H1 (cell line): ENCODE measurements around the gene C5AR1. TPM values are rescaled to one million over a fixed set of nuclear protein-coding genes. Genes with fewer than 3 reads are reported as not detected.

Experiments
- CTCF ChIA-PET: fragments of 300-600 bp; sonication (Branson Sonifier 250); formaldehyde crosslinking; loops from one replicate; lab custom pipeline; 2021; ENCODE audit not compliant: partially characterized antibody; lab: Charles Lee
- POLR2A ChIA-PET: fragments of 300-600 bp; sonication (Branson Sonifier 250); formaldehyde crosslinking; loops from one replicate; lab custom pipeline; 2021; ENCODE audit warnings: inconsistent platforms; ENCODE audit not compliant: partially characterized antibody; lab: Charles Lee
- DNase-seq, 2 experiments: peaks; one replicate each; pipeline versions ENCODE4 v3.0.0 to v3.0.0-alpha.2; 2010 to 2022; ENCODE audit warnings: low spot score in 2 of 2, low read depth in 1 of 2, mixed read lengths in 1 of 2
- FAIRE-seq: peaks from 2 replicates; lab custom pipeline; 2011; peaks lifted over from hg19 to GRCh38; lab: Jason Lieb, UNC
- H2AFZ ChIP-seq: 2 replicates; pipeline ENCODE4 v1.8.1; 2012; ENCODE audit warnings: low read length, inconsistent platforms
- H2AK5ac ChIP-seq: 2 replicates; pipeline ENCODE4 v1.6.1; 2013; ENCODE audit warnings: low read depth, low read length
- H2BK120ac ChIP-seq: replicated peaks from 2 replicates; pipeline ENCODE3; 2013; ENCODE audit warnings: low read depth, low read length, inconsistent platforms
- H2BK12ac ChIP-seq: 2 replicates; pipeline ENCODE4 v1.6.1; 2013; ENCODE audit warnings: low read depth, low read length
- H2BK15ac ChIP-seq: 2 replicates; pipeline ENCODE4 v1.6.1; 2013; ENCODE audit warnings: low read length
- H2BK20ac ChIP-seq: 2 replicates; pipeline ENCODE4 v1.6.1; 2013; ENCODE audit warnings: low read length
- H2BK5ac ChIP-seq: 2 replicates; pipeline ENCODE4 v1.6.1; 2013; ENCODE audit warnings: low read depth, low read length
- H3K14ac ChIP-seq: 2 replicates; pipeline ENCODE4 v1.6.1; 2013; ENCODE audit warnings: inconsistent platforms; ENCODE audit not compliant: insufficient read length
- H3K18ac ChIP-seq: 2 replicates; pipeline ENCODE4 v1.6.1; 2013; ENCODE audit warnings: low read length; ENCODE audit errors: extremely low read depth
- H3K23ac ChIP-seq: 2 replicates; pipeline ENCODE4 v1.6.1; 2013; ENCODE audit warnings: inconsistent platforms; ENCODE audit not compliant: insufficient read length
- H3K23me2 ChIP-seq: 2 replicates; pipeline ENCODE4 v1.6.1; 2013; ENCODE audit warnings: low read depth, low read length
- H3K27ac ChIP-seq: 2 replicates; pipeline ENCODE4 v1.6.1; 2011; ENCODE audit warnings: low read depth, low read length, inconsistent platforms
- H3K27me3 ChIP-seq, 4 experiments: replicated peaks in 1 of 4; 1 replicate in 1 of 4; 2 replicates in 3 of 4; pipeline versions ENCODE4 v1.6.1 to v1.8.1; 2011 to 2013; ENCODE audit warnings: low read length in 3 of 4, mild to moderate bottlenecking in 3 of 4, inconsistent platforms in 2 of 4, mixed read lengths in 2 of 4, moderate library complexity in 1 of 4; ENCODE audit not compliant: control insufficient read depth in 3 of 4, insufficient read depth in 3 of 4; ENCODE audit errors: extremely low read depth in 1 of 4
- H3K36me3 ChIP-seq, 4 experiments: 2 replicates each; pipeline versions ENCODE4 v1.6.1 to v1.8.1; 2011 to 2013; ENCODE audit warnings: mild to moderate bottlenecking in 4 of 4, low read length in 3 of 4, moderate library complexity in 2 of 4, control low read depth in 1 of 4, inconsistent platforms in 1 of 4; ENCODE audit not compliant: insufficient read depth in 4 of 4, control insufficient read depth in 2 of 4
- H3K4ac ChIP-seq: replicated peaks from 2 replicates; pipeline ENCODE3; 2013; ENCODE audit warnings: low read length, low read depth, mixed read lengths, inconsistent platforms; ENCODE audit not compliant: insufficient read length
- H3K4me1 ChIP-seq, 4 experiments: replicated peaks in 1 of 4; 1 replicate in 1 of 4; 2 replicates in 3 of 4; pipeline versions ENCODE4 v1.6.1 to v1.8.1; 2011 to 2013; ENCODE audit warnings: low read length in 3 of 4, inconsistent platforms in 2 of 4, mixed read lengths in 1 of 4; ENCODE audit not compliant: insufficient read depth in 4 of 4, control insufficient read depth in 3 of 4
- H3K4me2 ChIP-seq, 2 experiments: 2 replicates each; pipeline versions ENCODE4 v1.6.1 to v1.8.1; 2011 to 2013; ENCODE audit warnings: low read depth in 2 of 2, low read length in 2 of 2, control low read depth in 1 of 2, inconsistent platforms in 1 of 2, mild to moderate bottlenecking in 1 of 2; ENCODE audit not compliant: insufficient read depth in 1 of 2
- H3K4me3 ChIP-seq, 4 experiments: fragments of 200-600, 300-600 bp in 1 of 4; sonication (generic), shearing (Covaris generic), sonication (Bioruptor Twin) in 1 of 4; 2 replicates each; pipeline versions ENCODE4 v1.5.1 to v1.8.1; 2011 to 2016; ENCODE audit warnings: low read length in 4 of 4, low read depth in 3 of 4, control low read depth in 2 of 4, inconsistent platforms in 2 of 4, mild to moderate bottlenecking in 2 of 4, mixed read lengths in 1 of 4, moderate library complexity in 1 of 4; ENCODE audit not compliant: insufficient read depth in 2 of 4; ENCODE audit errors: extremely low read depth in 1 of 4
- H3K56ac ChIP-seq: replicated peaks from 2 replicates; pipeline ENCODE3; 2013; ENCODE audit warnings: low read depth, mild to moderate bottlenecking, mixed read lengths, low read length, inconsistent platforms; ENCODE audit not compliant: insufficient read length
- H3K79me1 ChIP-seq: 2 replicates; pipeline ENCODE4 v1.6.1; 2013; ENCODE audit warnings: low read depth, low read length, control low read depth
- H3K79me2 ChIP-seq, 2 experiments: 2 replicates each; pipeline versions ENCODE4 v1.6.1 to v1.8.1; 2012 to 2013; ENCODE audit warnings: low read length in 2 of 2, mild to moderate bottlenecking in 2 of 2, inconsistent platforms in 1 of 2; ENCODE audit not compliant: insufficient read depth in 2 of 2, control insufficient read depth in 1 of 2
- H3K9ac ChIP-seq, 4 experiments: replicated peaks in 1 of 4; 1 replicate in 1 of 4; 2 replicates in 3 of 4; pipeline versions ENCODE4 v1.6.1 to v1.8.1; 2011 to 2013; ENCODE audit warnings: low read depth in 3 of 4, low read length in 3 of 4, control low read depth in 2 of 4, mild to moderate bottlenecking in 2 of 4, moderate library complexity in 2 of 4, inconsistent platforms in 1 of 4; ENCODE audit errors: extremely low read depth in 1 of 4
- H3K9me3 ChIP-seq, 2 experiments: 2 replicates each; pipeline versions ENCODE4 v1.6.1 to v1.8.1; 2012 to 2013; ENCODE audit warnings: mild to moderate bottlenecking in 2 of 2, moderate library complexity in 2 of 2, control low read depth in 1 of 2, inconsistent platforms in 1 of 2, low read depth in 1 of 2, low read length in 1 of 2, mixed read lengths in 1 of 2; ENCODE audit not compliant: insufficient read depth in 2 of 2
- H4K20me1 ChIP-seq, 2 experiments: replicated peaks in 1 of 2; 2 replicates each; pipeline versions ENCODE3 to v1.8.1; 2011 to 2013; ENCODE audit warnings: inconsistent platforms in 2 of 2, low read length in 2 of 2, mild to moderate bottlenecking in 1 of 2; ENCODE audit not compliant: insufficient read depth in 2 of 2, control insufficient read depth in 1 of 2
- H4K5ac ChIP-seq: 2 replicates; pipeline ENCODE4 v1.6.1; 2013; ENCODE audit warnings: low read length, low read depth, mixed read lengths, inconsistent platforms; ENCODE audit not compliant: insufficient read length
- H4K8ac ChIP-seq: 2 replicates; pipeline ENCODE4 v1.8.0; 2013; ENCODE audit warnings: mild to moderate bottlenecking, moderate library complexity, low read length, inconsistent platforms; ENCODE audit not compliant: insufficient read depth; ENCODE audit errors: extremely low read depth
- H4K91ac ChIP-seq: replicated peaks from 2 replicates; pipeline ENCODE3; 2013; ENCODE audit warnings: low read length, mixed read lengths, inconsistent platforms; ENCODE audit not compliant: insufficient read length
- FOSL1 ChIP-seq: IDR thresholded peaks from 2 replicates; pipeline ENCODE4 v1.6.1; 2011; ENCODE audit warnings: mild to moderate bottlenecking, low read depth, low read length, moderate library complexity; ENCODE audit not compliant: insufficient read depth
- RAD21 ChIP-seq, 2 experiments: IDR thresholded peaks in 1 of 2; conservative IDR thresholded peaks in 1 of 2; 2 replicates each; pipeline ENCODE4 v1.6.1; 2011; ENCODE audit warnings: low read depth in 2 of 2, low read length in 2 of 2, improper control_type of control experiment in 1 of 2, inconsistent platforms in 1 of 2, mild to moderate bottlenecking in 1 of 2, moderate library complexity in 1 of 2
- TBP ChIP-seq: IDR thresholded peaks from 2 replicates; pipeline ENCODE4 v1.6.1; 2011; ENCODE audit warnings: low read depth, low read length, improper control_type of control experiment
- WGBS, 2 experiments: shearing (Covaris generic) in 1 of 2; methylation state at CpG; one replicate each; pipeline versions ENCODE4 v1.1.6 to v1.1.7; 2013 to 2015; ENCODE audit warnings: low lambda C conversion rate in 2 of 2, mixed read lengths in 2 of 2, inconsistent platforms in 1 of 2, low coverage in 1 of 2, missing lambda C conversion rate in 1 of 2; ENCODE audit not compliant: insufficient replicate concordance in 2 of 2, insufficient coverage in 1 of 2, insufficient read length in 1 of 2; ENCODE audit errors: extremely low coverage in 1 of 2, missing lambda C conversion rate in 1 of 2; 5-methylcytosine and 5-hydroxymethylcytosine counted together
- polyA plus RNA-seq, 7 experiments: library from polyadenylated mRNA; depleted of rRNA in 3 of 7; stranded (reverse) in 5 of 7; unstranded in 2 of 7; fragments of >200 nt in 5 of 7; fragments of 200-250 nt in 2 of 7; gene quantifications; 1 replicate in 5 of 7; 2 replicates in 1 of 7; 4 replicates in 1 of 7; pipeline versions ENCODE4 v1.2.1 to v1.2.3, GENCODE V29; 2011 to 2013; ENCODE audit warnings: missing spikeins in 2 of 7, mixed read lengths in 2 of 7
- total RNA-seq: library from RNA; stranded (reverse); fragmentation: NEBNext Ultra II Directional; extraction: Animal tissue kit (Norgen Biotek cat#: 25700); gene quantifications from 2 replicates; pipeline ENCODE4 v1.2.1, GENCODE V29; 2021
- TF ChIP-seq, protein P1 (sequence below), 3 experiments: IDR thresholded peaks; 1 replicate in 2 of 3; 2 replicates in 1 of 3; pipeline versions ENCODE4 v1.5.1 to v1.6.1; 2011; ENCODE audit warnings: low read length in 3 of 3, mild to moderate bottlenecking in 3 of 3, inconsistent platforms in 2 of 3, low read depth in 1 of 3, moderate library complexity in 1 of 3; ENCODE audit not compliant: insufficient read depth in 1 of 3; ENCODE audit errors: control extremely low read depth in 1 of 3

C5AR1 gene
- total and polyA plus RNA-seq, 2 of the 8 experiments (the other 6 are each of a cell fraction or from before 2014, with no cell fraction given): 0.20 TPM; not detected in 1

DNA sequence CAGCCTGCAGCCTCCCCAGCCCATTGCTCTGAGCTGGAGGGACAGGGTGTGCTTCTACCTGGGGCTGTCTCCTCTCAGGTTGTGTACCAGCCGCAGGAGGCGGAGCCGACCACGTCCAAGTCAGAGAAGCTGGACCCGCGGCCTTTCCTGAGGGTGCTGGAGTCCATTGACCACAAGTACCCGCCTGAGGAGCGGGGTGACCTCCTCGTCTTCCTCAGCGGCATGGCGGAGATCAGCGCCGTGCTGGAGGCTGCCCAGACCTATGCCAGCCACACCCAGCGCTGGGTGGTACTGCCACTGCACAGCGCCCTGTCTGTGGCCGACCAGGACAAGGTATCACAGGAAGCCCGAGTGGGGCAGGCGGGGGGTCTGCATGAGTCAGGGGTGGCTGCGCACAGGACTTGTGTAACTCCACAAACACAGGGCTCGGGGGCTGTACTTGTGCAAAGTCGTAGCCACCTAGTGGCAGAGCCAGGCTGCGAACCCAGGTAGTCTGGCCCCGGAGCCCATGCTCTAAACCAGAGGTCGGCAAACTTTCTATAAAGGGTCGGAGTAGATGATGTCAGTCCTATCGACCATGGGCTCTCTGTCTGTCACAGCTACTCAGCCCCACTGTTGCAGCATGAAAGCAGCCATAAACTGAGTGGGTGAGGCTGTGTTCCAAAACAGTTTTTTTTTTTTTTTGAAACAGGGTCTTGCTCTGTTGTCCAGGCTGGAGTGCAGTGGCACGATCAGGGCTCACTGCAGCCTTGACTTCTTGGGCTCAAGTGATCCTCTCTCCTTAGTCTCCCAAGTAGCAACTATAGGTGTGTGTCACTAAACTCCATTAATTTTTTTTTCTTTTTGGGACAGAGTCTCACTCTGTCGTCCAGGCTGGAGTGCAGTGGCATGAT, 48.4 kb downstream of the C5AR1 start:
- no peak overlapping the region for H2BK15ac ChIP-seq
- FAIRE-seq: no peak

More for the DNA sequence above, 48.4 kb downstream of the C5AR1 start:
- ChIA-PET POLR2A (interaction anchor here (0.7 to 3.2 kb wide), 6 partner anchors 9 to 32 kb away, joined by 3 to 12 read pairs (median 4); partner anchors contain the start of gene DHX34), CTCF (interaction anchor here (0.6 to 3.0 kb wide), 18 partner anchors 8 to 80 kb away, joined by 3 to 11 read pairs (median 4); partner anchors contain the start of gene DHX34)
- DNase-seq: peak in 1 of 2 experiments; percentile 73
- no peaks in the 10 kb centered on the region for H3K23me2 ChIP-seq
- H3K4ac ChIP-seq: no peak overlapping the region
- 96% methylated on average over 28 of the region's 28 CpGs; no CpG with 5 or more reads in 1 of the 2 experiments for WGBS, 2 experiments
- H4K5ac ChIP-seq: no peak overlapping the region
- no peak overlapping the region for H3K18ac ChIP-seq
- no peak overlapping the region for H2AFZ ChIP-seq
- peak overlapping the region; percentile 25; the same call in 1 of the 2 replicates for H4K8ac ChIP-seq
- peaks cover 56 to 92% (median 78%) of the 10 kb centered on the region in 4 experiments for H3K36me3 ChIP-seq
- H3K79me1 ChIP-seq: peaks cover 9% of the 10 kb centered on the region
- H3K23ac ChIP-seq: no peak overlapping the region
- no peak overlapping the region for H2BK20ac ChIP-seq
- no peak overlapping the region for H3K56ac ChIP-seq
- H2BK12ac ChIP-seq: no peak overlapping the region
- H3K4me1 ChIP-seq: no peaks in the 10 kb centered on the region
- H2AK5ac ChIP-seq: no peak overlapping the region
- no peak overlapping the region for H3K9ac ChIP-seq
- no peak overlapping the region for H4K91ac ChIP-seq
- TF ChIP-seq RAD21 (IDR thresholded peaks at IDR 0.05 in 1 of 2, conservative IDR thresholded peaks at IDR 0.05 in 1 of 2; ENCODE audit: low read depth in 2 of 2, low read length in 2 of 2): peak; percentile 29 to 46; a peak in 2 of 4 replicates
- no peak for TF ChIP-seq TBP
- no peak for TF ChIP-seq FOSL1
- TF ChIP-seq, protein P1, sequence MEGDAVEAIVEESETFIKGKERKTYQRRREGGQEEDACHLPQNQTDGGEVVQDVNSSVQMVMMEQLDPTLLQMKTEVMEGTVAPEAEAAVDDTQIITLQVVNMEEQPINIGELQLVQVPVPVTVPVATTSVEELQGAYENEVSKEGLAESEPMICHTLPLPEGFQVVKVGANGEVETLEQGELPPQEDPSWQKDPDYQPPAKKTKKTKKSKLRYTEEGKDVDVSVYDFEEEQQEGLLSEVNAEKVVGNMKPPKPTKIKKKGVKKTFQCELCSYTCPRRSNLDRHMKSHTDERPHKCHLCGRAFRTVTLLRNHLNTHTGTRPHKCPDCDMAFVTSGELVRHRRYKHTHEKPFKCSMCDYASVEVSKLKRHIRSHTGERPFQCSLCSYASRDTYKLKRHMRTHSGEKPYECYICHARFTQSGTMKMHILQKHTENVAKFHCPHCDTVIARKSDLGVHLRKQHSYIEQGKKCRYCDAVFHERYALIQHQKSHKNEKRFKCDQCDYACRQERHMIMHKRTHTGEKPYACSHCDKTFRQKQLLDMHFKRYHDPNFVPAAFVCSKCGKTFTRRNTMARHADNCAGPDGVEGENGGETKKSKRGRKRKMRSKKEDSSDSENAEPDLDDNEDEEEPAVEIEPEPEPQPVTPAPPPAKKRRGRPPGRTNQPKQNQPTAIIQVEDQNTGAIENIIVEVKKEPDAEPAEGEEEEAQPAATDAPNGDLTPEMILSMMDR (IDR thresholded peaks at IDR 0.05; ENCODE audit: control extremely low read depth in 1 of 3, insufficient read depth in 1 of 3, low read depth in 1 of 3, low read length in 3 of 3): peak; percentile 43 to 61 (median 57); a peak in 3 of 4 replicates
- H3K4me2 ChIP-seq: no peak overlapping the region
- H2BK5ac ChIP-seq: no peak overlapping the region
- H3K14ac ChIP-seq: no peak overlapping the region
- H3K9me3 ChIP-seq: no peaks in the 10 kb centered on the region
- no peak overlapping the region for H2BK120ac ChIP-seq
- peaks cover 3 to 13% of the 10 kb centered on the region in 2 experiments for H4K20me1 ChIP-seq
- peaks cover 0 to 8% of the 10 kb centered on the region in 2 experiments; a peak in 1 of 4 replicates for H3K79me2 ChIP-seq
- H3K4me3 ChIP-seq: no peak overlapping the region
- H3K27me3 ChIP-seq: no peaks in the 10 kb centered on the region
- no peak overlapping the region for H3K27ac ChIP-seq
